HG03196 (cell line): Measurements from ENCODE around the gene DCPS.

Source experiments
- ATAC-seq: cut with Tn5 transposase; IDR thresholded peaks from one replicate; pipeline ENCODE4 v1.9.1; 2021; ENCODE audit not compliant: unreplicated experiment

Gene DCPS

DNA sequence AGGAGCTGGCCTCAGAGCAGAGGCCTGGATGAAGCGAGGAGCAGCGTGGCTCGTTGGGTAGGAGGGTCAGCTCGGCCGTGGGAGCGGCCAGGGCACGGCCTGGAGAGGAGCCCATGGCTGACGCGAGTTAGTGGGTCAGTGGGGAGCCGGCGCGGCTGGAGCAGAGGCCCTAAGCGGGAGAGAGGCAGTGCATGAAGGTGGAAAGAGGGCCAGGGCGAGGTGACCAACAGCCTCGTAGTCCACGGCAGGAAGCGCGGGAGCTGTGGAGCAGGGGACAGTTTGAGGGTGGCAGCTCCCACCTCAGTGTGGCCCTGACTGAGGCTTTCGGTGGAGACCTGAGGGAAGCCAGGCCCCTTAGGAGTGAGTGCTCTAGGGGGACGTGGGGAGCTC lies 24.1 kb downstream of the DCPS start:
- ATAC-seq = no peak

DNA sequence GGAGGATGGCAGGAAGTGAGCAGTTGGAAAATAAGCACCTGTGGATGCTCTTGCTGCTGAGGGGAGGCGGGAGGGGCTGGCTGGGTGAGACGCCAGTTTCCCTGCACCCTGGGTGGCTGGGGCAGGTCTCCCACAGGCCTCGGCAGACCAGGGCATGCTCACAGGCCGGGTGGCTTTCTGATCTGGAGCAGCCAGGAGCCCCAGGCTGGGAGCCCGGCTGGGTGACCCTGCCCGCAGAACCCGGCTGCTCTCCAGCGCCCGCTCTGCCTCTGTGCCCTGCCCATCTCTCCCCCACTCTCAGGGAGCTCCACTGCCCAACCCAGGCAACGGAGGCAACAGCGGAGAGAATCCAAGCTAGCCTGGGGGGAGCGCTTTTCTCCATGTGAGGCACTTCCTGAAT lies 24.6 kb downstream of the DCPS start:
- ATAC-seq = no peak

DNA sequence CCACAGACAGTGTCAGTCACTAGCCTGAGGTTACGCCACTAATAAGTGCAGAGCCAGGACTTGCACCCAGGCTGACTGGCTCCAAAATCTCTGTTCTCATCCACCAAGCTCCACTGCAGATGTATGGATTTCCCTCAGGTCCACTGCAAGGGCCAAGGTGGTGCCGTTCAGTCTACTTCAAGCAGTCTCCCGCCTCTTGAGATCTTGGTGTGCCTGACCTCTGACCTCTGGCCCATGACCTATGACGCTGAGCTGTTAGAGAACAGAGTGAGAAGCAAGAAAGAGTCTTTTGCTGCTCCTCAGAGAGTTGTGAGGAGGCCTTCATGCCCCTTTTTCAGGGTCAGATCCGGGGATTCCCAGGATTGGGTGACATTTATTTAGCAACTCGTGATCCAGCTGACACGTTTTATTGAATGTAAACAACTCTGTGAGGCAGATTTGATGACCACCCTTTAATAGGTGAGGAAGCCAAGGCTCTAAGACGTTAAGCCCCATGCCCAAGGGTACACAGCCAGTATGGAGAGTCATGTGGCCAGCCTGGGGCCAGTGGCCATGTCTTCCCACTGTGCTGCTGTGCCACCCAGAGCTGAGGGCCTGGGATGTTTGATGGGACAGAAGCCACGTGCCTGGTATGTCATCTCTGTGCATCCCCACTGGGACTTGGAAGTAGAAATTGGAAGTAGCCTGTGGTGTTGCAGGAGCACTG lies 25.2 kb downstream of the DCPS start:
- no peak for ATAC-seq

DNA sequence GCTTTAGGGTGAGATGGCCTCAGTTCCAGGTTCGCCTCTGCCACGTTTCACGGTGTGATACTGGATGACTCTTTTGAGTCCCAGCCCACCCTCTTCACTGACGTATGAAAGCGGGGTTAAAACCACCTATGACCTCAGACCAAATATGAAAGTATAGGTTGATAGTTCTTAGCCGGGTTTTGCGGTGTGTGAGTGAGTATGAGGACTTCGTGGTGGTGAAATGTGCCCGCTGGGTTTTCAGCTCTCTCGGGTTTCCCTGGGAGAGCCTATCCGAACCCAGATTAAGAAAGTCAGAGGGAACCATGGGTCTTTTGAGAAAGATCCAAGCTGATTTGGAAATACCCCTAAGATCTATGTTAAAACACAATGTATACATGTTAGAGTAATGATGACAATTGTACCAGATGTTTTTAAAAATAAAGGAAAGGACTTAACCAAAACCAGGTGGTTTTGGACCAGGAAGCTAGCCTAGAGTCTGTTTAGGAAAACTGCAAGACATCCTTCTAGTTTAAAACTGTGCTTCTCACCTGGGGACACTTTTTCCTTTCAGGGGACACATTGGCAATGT lies 25.9 kb downstream of the DCPS start:
- no peak for ATAC-seq

DNA sequence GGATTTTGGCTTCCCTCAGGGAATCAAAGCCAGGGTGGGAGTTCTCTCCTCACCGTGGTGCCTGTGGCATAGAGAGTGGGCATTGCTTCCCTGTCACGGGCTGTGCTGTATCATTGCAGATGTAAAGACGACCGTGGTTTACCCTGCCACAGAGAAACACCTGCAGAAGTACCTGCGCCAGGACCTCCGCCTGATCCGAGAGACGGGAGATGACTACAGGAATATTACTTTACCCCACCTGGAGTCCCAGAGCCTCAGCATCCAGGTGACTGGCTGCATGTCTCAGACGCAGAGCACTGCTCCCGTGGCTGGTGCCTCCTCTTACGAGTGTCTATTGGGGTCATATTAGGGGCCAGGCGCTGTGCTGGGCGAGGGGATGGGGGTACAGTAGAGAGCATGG lies 27.4 kb downstream of the DCPS start:
- ATAC-seq = no peak

DNA sequence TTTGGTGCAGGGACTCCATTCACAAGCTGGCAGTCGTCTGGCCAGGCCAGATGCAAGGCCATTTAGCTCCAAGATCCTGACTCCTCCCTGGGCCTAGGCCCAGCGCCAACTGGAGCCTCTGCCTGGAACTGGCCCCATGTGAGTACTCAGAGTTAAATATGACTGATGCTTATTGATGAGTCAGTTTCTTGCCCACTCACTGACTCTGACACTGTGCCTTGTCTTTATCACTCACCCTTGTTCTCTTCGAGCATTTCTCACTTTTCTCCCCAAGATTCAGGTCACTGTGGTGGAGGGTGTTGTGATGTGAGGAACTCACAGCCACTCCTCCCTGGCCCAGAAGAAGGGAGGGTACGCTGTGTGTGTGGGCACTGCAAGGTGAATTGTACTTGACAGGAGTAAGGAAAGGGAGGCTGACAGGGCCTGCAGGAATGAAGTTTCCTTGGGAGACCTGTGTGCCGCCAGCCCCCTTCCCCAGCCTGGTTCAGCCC lies 28.4 kb downstream of the DCPS start:
- no peak for ATAC-seq

DNA sequence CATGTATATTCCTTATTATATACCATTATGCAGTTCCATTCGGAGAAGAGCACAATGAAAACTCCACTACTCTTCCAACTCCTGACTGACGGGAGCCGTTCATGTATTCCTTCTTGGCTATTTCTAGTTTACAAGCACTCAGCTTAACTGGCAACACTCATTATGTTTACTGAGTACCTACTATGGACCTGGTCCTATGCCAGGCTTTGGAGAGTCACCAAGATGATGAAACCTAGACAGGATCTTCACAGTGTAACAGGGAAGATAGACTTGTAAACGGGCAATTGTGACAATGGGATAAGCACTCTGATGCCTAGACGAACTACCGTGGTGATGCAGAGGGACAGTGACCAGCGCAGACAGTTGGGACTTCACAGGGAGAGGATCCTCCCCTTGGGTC lies 29.3 kb downstream of the DCPS start:
- ATAC-seq = no peak

DNA sequence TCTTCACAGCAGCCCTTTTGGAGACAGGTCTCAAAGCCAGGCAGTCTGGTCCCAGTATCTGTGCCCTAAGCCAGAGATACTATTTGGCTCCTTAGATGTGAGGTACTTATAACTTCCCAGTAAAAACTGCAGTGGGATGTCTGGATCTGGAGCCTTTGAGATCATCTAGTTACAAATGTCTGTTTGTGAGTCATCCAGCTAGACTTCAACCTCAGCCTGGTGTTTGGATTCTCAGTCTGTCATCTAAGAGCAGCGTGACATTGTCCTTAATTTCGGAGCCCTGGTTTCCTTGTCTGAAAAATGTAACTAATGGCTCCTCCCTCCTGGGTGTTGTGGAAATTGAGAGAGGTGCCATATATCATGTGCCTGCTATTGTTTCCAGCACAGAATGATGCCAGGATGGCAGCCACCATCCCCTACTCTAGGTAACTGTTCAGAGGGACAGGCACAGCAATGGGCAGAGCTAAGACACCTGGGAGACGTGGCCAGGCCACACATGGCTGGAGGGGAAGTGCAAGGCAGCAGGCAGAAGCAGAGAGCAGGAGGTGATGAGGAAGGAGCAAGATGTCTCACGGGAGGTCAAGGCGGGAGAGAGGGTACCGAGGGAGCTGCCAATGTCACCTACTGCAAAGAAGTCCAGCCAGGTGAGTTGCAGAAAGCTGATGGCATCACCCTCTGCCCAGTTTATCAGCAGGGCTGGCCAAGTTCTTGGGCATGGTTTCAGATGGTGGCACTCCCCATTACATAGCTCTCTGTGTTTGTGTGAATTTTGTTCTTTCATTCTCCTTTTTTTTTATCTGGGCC lies 31.0 kb downstream of the DCPS start:
- ATAC-seq = no peak

DNA sequence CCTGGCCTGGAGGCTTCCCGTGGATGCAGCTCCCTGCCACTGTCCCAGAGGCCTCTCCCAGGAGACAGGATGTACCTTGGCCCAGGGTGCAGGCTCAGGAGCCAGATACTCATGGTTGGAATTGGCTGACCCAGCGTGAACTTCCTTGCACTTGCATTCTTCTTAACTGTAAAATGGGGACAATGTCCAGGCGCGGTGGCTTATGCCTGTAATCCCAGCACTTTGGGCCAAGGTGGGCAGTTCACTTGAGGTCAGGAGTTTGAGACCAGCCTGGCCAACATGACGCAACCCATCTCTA lies 31.6 kb downstream of the DCPS start:
- ATAC-seq = no peak

DNA sequence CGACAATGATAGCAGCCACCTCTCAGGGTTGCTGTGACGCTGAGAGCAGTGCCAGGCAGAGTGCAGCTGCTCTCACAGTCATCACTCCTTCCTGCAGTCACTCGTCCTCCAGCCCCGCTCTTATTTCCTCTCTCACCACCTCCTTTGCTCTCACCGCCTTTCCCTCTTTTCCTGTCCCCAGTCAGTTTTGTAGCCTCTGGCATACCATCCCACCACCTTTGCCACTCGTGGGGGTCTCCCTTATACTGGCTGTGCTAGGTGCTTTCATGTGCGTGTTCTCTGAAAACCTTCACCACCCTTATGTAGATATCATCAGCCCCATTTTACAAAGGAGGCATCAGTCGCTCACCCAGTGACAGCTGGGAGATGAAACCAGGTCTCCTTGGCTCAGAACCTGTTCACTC lies 32.3 kb downstream of the DCPS start:
- ATAC-seq = no peak

DNA sequence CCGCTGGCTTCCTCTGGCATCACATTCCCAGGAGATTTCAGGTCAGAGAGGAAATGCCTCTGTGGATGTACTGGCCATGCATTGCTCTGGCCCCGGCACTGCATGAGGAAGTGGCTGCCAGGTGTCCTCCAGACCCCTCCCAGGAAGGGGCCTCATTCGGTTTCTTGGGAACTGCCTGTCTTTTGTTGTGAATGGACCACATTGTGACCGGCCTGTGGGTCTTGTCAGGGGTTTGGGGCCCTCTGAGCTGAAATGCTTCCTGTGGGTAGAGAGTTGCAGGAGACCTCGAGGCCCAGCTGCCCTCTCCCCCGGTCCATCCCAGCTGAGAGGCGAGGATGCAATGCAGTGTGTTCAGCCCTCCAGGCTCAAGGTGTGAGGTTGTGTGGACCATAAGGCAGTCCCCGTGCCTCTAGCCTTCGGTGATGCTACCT lies 32.8 kb downstream of the DCPS start:
- no peak for ATAC-seq

DNA sequence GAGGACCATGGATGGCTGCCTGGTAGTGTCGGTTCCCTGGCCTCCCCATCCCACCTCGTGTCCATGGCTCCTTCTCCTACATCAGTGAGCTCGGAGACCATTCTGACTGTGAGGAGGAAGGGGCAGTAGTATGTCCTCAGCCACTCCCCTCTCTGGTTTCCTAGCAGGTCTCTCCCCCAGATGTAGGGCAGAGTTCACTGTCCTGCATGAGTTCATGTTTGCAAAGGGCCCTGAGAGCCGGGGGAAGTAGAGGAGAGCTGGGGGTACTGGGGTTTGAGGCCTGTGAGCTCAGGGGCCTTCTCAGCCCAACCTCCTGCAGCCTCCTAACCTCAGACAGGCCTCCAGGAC lies 33.2 kb downstream of the DCPS start:
- no peak for ATAC-seq

DNA sequence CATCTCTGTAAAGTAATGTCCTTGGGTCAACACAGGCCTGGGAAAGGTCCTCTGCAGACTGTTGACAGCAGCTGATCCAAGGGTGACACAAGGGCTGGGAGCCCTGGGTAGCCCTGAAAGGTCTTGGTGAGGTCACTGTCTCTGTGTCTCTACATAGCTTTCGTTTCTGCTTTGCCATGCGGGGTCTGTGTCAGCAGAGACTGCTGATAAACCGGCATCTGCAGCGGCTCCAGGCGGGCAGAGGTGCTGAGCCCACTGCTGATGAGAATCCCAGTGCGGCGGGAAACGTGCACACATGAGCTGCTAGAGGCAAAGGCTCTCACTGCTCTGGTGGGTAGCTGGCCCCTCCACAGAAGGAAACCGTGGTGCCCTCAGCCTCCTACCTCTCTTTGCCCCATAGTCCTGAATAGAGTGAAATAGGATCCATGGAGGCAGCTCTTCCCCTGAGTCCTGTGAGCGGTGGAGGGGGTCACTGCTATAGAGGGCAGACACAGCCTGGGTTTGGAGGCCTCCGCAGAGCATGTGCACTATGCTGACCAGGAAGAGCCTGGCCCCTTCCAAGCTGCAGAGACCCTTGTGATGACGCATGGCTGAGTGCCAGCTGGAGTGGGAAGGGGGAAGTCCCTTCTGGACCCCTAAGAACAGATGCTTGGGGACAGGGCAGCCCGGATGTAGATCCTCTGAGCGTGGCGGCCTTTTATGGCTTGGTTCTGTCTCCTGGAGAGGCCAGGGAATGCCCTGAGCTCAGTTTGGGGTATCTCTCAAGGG lies 33.8 kb downstream of the DCPS start:
- no peak for ATAC-seq

DNA sequence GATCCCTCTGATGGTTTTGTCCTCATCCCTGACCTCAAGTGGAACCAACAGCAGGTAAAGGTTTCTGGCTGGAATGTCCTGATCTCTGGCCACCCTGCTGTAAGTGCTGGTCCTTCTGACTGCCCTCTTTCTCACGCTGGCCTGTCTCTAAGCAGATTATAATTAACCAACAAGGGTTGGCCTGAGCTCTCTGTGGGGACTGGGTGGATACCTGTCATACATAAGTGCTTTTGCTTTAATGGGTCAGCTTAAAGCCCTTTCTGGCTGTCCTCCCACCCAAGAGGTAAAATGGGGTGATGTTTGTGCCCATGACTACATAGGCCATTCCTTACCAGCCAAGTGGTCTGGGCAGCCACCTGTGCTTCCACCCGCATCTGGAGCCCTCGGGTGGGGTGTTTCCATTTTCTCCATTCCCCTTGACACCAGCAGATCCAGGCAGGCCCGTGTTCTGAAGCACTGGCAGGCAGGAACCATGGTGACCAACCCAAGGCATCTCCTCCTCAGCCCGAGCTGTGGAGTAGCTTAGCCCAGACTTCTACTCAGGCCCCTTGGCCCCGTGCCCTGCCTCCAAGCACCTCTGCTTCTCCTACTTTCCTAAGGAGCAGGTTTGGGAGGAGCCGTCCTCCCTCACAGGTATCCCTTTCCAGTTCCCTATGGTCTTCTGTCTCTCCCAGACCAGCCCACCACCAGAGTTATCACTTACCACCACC lies 34.6 kb downstream of the DCPS start:
- no peak for ATAC-seq

DNA sequence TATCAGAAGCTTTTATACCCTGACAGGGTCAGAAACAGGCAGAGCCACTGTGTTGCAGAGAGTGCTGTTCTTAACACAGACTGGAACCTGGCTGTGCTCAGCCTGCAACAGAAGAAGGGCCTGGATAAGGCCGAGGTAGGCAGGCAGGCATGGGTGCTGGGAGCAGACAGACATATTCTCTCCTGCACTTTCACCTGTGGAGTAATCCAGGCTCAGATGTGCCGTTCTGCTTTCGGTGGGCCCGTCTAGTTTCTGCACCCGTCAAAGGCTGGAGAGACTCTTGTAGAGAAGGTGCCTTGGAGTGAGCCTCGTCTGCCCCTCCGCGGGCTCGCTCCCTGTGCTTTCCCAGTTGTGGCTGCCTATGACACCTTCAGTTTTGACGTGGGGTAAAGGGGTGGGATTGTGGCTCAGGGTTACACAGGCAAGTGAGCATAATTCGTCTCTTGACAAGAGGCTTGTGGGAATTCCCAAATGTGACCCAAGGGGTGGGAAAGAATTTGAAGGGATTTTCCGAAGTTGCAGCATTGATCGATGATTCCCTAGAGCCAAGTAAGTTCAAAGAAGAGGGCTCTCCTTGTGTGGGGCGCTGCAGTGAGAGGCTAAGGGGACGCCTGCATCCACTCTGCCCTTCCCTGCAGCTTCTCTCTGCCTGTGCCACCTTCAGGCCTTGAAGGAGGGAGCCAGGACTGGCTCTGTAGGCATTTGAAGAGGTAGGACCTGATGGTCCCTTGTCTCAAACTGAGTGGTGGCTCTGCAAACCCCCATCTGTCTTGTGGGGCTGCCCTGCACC lies 35.4 kb downstream of the DCPS start:
- ATAC-seq = no peak

DNA sequence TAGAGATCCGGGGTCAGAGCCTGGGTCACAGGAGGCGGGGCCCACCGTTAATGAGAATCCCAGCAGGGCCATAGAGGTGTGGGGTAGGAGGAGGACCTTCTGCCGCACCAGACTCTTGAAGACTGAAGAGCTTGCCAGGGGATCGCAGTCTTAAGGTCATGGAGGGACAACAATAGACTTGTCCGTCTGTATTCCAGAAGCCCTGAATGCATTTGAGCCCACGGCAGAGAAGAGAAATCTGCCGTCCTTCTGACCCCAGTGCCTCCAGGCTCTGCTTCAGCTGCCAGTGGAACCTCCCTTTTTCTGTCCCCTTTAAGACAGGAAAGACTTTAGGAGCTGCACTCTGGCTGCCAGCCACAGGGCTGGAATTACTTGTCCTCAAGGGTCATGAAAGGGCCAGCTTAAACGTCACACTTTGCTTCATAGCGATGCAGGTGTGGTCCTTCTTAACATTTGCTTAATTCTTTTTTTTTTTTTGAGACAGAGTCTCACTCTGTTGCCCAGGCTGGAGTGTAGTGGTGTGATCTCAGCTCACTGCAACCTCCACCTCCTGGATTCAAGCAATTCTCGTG lies 36.1 kb downstream of the DCPS start:
- no peak for ATAC-seq

DNA sequence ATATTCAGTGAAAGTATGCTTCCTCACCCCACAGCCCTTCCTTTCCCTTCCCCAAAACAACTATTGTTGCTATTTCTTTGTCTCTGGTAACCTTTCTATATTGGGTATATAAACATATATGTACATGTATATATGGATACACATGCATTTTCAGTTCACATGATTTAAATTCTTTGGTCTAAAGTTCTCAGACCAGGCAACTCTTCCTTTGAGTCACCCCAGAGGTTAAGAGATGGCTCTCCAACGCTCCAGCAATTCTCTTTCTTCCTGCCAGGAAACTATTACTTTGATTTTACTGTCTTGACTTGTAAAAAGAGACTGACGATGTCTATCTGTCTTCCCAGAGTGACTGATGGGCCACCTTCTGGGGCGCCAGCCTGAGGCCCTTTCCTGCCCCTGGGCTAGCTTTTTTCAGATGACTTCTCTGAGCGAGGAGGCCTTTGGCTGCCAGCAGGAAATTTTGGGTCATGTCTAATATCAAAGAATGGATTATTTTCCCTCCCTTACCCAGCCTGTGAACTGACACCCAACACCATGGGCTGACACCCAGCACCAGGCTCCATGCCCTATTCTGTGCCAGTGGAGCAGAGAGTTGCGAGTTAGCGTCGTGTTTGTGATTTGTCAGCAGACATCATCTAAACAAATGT lies 37.2 kb downstream of the DCPS start:
- ATAC-seq = no peak

DNA sequence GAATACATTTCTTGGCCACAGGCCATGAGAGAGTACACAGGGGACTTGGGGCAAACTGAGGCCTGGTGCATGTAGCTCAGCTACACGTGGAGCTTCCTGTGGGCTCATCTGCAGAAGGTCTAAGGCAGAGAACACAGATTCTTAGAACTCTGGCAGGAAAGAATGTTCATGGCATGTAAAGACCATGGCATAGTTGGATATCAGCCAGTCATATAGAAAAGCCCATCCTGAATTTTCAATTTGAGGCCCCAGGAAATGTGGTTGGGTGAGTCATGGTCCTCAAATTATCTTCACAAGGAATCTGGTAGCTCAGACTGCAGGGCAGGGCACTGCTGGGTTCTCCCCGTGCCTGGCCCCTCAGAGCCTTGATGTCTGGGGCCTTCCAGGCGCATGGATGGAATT lies 37.9 kb downstream of the DCPS start:
- ATAC-seq = no peak

DNA sequence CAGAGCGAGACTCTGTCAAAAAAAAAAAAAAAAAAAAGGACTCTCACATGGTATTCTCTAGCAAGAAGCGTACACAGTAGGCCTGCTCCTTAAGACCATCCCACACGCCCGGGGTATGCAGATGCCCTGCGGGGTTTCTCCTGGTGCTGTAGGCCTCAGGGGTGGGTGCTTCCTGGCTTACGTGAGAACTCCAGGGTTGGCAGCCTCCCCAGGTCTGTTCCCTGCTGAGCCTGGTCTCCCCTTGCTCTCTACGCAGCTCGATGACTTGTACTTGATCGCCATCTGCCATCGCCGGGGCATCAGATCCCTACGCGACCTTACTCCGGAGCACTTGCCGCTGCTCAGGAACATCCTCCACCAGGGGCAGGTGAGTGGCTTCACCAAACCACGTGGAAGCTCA lies 39.2 kb downstream of the DCPS start:
- ATAC-seq = no peak
